CD4-positive, alpha-beta T cell treated with Interleukin-15 for 4 hours (primary cell): ENCODE data around the gene FAM50B.

ENCODE experiments used
- DNase-seq: peaks from one replicate; pipeline ENCODE4 v3.0.0-alpha.2; 2020; ENCODE audit warnings: low spot score

The FAM50B gene

GRCh38 chr6:3848925-3849605 lies at the start of gene FAM50B:
TSS of gene FAM50B (plus strand) at chr6:3849373. CDS start at chr6:3849812, 439 bp downstream.
- DNase-seq = peak; percentile 93

GRCh38 chr6:3799719-3800118 lies 49.5 kb upstream of the FAM50B start:
- no peak for DNase-seq

GRCh38 chr6:3800850-3801591 lies 48.2 kb upstream of the FAM50B start:
- no peak for DNase-seq

GRCh38 chr6:3801960-3802359 lies 47.2 kb upstream of the FAM50B start:
- DNase-seq = no peak

GRCh38 chr6:3803627-3804468 lies 45.3 kb upstream of the FAM50B start:
- DNase-seq = no peak

GRCh38 chr6:3804964-3805363 lies 44.2 kb upstream of the FAM50B start:
- DNase-seq = no peak

- DNase-seq = no peak
These were observed 43.6 kb upstream of the FAM50B start for GRCh38 chr6:3805448-3806123.

- DNase-seq = no peak
These were observed 42.8 kb upstream of the FAM50B start for GRCh38 chr6:3806169-3806922.

- DNase-seq = no peak
These were observed 41.0 kb upstream of the FAM50B start for GRCh38 chr6:3808199-3808598.

- no peak for DNase-seq
These were observed 40.2 kb upstream of the FAM50B start for GRCh38 chr6:3808759-3809514.

- no peak for DNase-seq
These were observed 39.7 kb upstream of the FAM50B start for GRCh38 chr6:3809515-3809891.

- no peak for DNase-seq
These were observed 39.2 kb upstream of the FAM50B start for GRCh38 chr6:3809982-3810381.

- DNase-seq = no peak
These were observed 38.0 kb upstream of the FAM50B start for GRCh38 chr6:3811191-3811590.

GRCh38 chr6:3812596-3812995 lies 36.6 kb upstream of the FAM50B start:
- DNase-seq = no peak

- no peak for DNase-seq
These were observed 35.9 kb upstream of the FAM50B start for GRCh38 chr6:3813150-3813780.

- no peak for DNase-seq
These were observed 35.3 kb upstream of the FAM50B start for GRCh38 chr6:3813918-3814317.

GRCh38 chr6:3814539-3814938 lies 34.6 kb upstream of the FAM50B start:
- no peak for DNase-seq

- no peak for DNase-seq
These were observed 32.9 kb upstream of the FAM50B start for GRCh38 chr6:3816251-3816650.

GRCh38 chr6:3819161-3820110 lies 29.7 kb upstream of the FAM50B start:
- DNase-seq = no peak
